ENCODE results near the gene TMEM37.

- TF ChIP-seq NRF1 (IDR thresholded peaks at IDR 0.05; ENCODE audit: low read depth, low read length) (no peak), TCF12 (IDR thresholded peaks at IDR 0.05) (no peak), EP300 (IDR thresholded peaks at IDR 0.05; ENCODE audit: borderline replicate concordance in 1 of 2, low read depth in 1 of 2, low read length in 1 of 2) (no peak), RCOR1 (IDR thresholded peaks at IDR 0.05; ENCODE audit: low read length) (no peak), TEAD4 (IDR thresholded peaks at IDR 0.05; ENCODE audit: borderline replicate concordance, insufficient read depth) (no peak)
- TF ChIP-seq, protein P1, sequence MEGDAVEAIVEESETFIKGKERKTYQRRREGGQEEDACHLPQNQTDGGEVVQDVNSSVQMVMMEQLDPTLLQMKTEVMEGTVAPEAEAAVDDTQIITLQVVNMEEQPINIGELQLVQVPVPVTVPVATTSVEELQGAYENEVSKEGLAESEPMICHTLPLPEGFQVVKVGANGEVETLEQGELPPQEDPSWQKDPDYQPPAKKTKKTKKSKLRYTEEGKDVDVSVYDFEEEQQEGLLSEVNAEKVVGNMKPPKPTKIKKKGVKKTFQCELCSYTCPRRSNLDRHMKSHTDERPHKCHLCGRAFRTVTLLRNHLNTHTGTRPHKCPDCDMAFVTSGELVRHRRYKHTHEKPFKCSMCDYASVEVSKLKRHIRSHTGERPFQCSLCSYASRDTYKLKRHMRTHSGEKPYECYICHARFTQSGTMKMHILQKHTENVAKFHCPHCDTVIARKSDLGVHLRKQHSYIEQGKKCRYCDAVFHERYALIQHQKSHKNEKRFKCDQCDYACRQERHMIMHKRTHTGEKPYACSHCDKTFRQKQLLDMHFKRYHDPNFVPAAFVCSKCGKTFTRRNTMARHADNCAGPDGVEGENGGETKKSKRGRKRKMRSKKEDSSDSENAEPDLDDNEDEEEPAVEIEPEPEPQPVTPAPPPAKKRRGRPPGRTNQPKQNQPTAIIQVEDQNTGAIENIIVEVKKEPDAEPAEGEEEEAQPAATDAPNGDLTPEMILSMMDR (IDR thresholded peaks at IDR 0.05) = no peak
Measured at GRCh38 chr2:119460076-119460475, 28.4 kb downstream of the TMEM37 start.

Measured in SK-N-SH (cell line).